Measurements from ENCODE around the gene GRAMD2B.

DNA sequence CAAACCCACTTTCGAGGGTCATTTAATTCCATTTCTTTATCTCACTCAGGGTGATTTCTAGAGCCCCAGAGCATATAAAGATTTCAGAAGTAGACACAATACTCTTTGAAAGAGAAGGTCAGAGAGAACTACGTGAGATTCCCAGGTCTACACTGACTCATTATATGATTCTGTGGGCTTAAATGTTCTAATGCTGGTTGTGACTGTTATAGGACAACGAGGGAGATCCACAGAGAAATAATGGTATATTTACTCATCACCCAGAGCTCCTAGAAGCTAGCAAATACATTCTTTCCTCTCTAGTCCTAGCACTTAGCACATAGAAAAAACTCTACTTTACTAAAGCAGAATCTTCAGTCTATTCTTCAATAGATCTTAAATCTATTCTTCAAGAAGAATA lies 39.4 kb upstream of the GRAMD2B start:
- TF ChIP-seq, protein P1, sequence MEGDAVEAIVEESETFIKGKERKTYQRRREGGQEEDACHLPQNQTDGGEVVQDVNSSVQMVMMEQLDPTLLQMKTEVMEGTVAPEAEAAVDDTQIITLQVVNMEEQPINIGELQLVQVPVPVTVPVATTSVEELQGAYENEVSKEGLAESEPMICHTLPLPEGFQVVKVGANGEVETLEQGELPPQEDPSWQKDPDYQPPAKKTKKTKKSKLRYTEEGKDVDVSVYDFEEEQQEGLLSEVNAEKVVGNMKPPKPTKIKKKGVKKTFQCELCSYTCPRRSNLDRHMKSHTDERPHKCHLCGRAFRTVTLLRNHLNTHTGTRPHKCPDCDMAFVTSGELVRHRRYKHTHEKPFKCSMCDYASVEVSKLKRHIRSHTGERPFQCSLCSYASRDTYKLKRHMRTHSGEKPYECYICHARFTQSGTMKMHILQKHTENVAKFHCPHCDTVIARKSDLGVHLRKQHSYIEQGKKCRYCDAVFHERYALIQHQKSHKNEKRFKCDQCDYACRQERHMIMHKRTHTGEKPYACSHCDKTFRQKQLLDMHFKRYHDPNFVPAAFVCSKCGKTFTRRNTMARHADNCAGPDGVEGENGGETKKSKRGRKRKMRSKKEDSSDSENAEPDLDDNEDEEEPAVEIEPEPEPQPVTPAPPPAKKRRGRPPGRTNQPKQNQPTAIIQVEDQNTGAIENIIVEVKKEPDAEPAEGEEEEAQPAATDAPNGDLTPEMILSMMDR (IDR thresholded peaks at IDR 0.05), result no peak
- TF ChIP-seq POLR2A (IDR thresholded peaks at IDR 0.05) (no peak), POLR2AphosphoS5 (IDR thresholded peaks at IDR 0.05) (no peak), EP300 (IDR thresholded peaks at IDR 0.05) (no peak)

Data from suprapubic skin (tissue), 4 donors.